ENCODE measurements around the gene CDH2. TPM values are rescaled to one million over a fixed set of nuclear protein-coding genes. Genes with fewer than 3 reads are reported as not detected.

Gene CDH2
- total RNA-seq, 1 donor from 2014 or later: 22.8 TPM

GRCh38 chr18:28065031-28065792 is 111.7 kb downstream of the CDH2 start:
- H3K9me3 ChIP-seq: no peaks in the 10 kb centered on the region
- no peak for TF ChIP-seq CTCF (IDR thresholded peaks at IDR 0.05)
- no peak for DNase-seq (ENCODE audit: low spot score in 2 of 2)
- H3K36me3 ChIP-seq: no peaks in the 10 kb centered on the region
- no peaks in the 10 kb centered on the region for H3K4me1 ChIP-seq
- intact Hi-C loops (cut with DNase I): no loop called here
- no peaks in the 10 kb centered on the region for H3K27me3 ChIP-seq
- peak overlapping the region in 1 of 2 donors; percentile 16 for H3K27ac ChIP-seq
- H3K4me3 ChIP-seq: no peak overlapping the region

GRCh38 chr18:28063926-28064325 is 113.0 kb downstream of the CDH2 start:
- DNase-seq (ENCODE audit: low spot score in 2 of 2): no peak
- no peaks in the 10 kb centered on the region for H3K27me3 ChIP-seq
- no peaks in the 10 kb centered on the region for H3K36me3 ChIP-seq
- TF ChIP-seq CTCF (IDR thresholded peaks at IDR 0.05): no peak
- H3K27ac ChIP-seq: no peak overlapping the region
- H3K4me1 ChIP-seq: no peaks in the 10 kb centered on the region
- H3K4me3 ChIP-seq: no peak overlapping the region
- H3K9me3 ChIP-seq: no peaks in the 10 kb centered on the region
- intact Hi-C loops (cut with DNase I): no loop called here

- no peaks in the 10 kb centered on the region for H3K36me3 ChIP-seq
- DNase-seq (ENCODE audit: low spot score in 2 of 2): no peak
- intact Hi-C loops (cut with DNase I): no loop called here
Observed at GRCh38 chr18:28063271-28063761, 113.6 kb downstream of the CDH2 start.

GRCh38 chr18:28062443-28062842 is 114.5 kb downstream of the CDH2 start:
- no peaks in the 10 kb centered on the region for H3K4me1 ChIP-seq
- H3K36me3 ChIP-seq: no peaks in the 10 kb centered on the region
- no peak overlapping the region for H3K27ac ChIP-seq
- intact Hi-C loops (cut with DNase I): no loop called here
- TF ChIP-seq CTCF (IDR thresholded peaks at IDR 0.05): no peak
- H3K9me3 ChIP-seq: no peaks in the 10 kb centered on the region
- H3K4me3 ChIP-seq: no peak overlapping the region
- DNase-seq (ENCODE audit: low spot score in 2 of 2): no peak
- no peaks in the 10 kb centered on the region for H3K27me3 ChIP-seq

More at GRCh38 chr18:28063271-28063761, 113.6 kb downstream of the CDH2 start:
- no peak for TF ChIP-seq CTCF (IDR thresholded peaks at IDR 0.05)
- Histone ChIP-seq H3K4me1 (no peaks in the 10 kb centered on the region), H3K27me3 (no peaks in the 10 kb centered on the region), H3K4me3 (no peak overlapping the region), H3K9me3 (no peaks in the 10 kb centered on the region), H3K27ac (no peak overlapping the region)

- TF ChIP-seq CTCF (IDR thresholded peaks at IDR 0.05): no peak
- intact Hi-C loops (cut with DNase I): loop anchor here (5.0 kb wide), 1 partner anchor 117 kb away; the partner anchor contains the start of gene CDH2
- Histone ChIP-seq H3K27me3 (no peaks in the 10 kb centered on the region), H3K36me3 (no peaks in the 10 kb centered on the region), H3K4me3 (no peak overlapping the region), H3K9me3 (no peaks in the 10 kb centered on the region), H3K4me1 (peaks cover 0 to 3% of the 10 kb centered on the region in 2 donors), H3K27ac (no peak overlapping the region)
- no peak for DNase-seq (ENCODE audit: low spot score in 2 of 2)
Observed at GRCh38 chr18:28059861-28060260, 117.1 kb downstream of the CDH2 start.
